GM19467 (cell line): ENCODE data around the gene NBPF12.
"Not testable (repeated sequence)": the region's sequence is repeated elsewhere in the genome, so short reads cannot be mapped to it uniquely, and the experiment has no call there.

Experiments
- ATAC-seq: cut with Tn5 transposase; IDR thresholded peaks from one replicate; pipeline ENCODE4 v1.9.1; 2021; ENCODE audit warnings: mild to moderate bottlenecking, moderate library complexity; ENCODE audit not compliant: unreplicated experiment

Gene NBPF12

DNA sequence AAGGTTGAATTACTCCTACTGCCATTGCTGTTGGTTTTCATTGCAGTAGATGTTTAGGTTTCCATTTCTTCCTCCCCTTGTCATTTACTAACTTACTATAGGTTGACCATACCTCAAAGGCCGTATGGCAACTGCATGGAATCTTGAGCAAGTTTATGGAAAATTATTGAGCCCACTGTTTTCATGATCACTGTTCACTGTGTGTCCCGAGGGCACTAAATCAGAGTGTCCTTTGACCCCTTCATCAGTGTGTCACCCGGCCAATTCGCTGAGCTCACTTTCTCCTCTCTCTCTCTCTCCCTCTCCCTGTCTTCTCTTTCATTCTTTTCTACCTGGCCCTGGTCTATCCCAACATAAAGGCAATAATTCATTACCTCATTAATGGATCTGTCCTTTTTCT is 47.7 kb downstream of the NBPF12 start:
- not testable (repeated sequence) for ATAC-seq

DNA sequence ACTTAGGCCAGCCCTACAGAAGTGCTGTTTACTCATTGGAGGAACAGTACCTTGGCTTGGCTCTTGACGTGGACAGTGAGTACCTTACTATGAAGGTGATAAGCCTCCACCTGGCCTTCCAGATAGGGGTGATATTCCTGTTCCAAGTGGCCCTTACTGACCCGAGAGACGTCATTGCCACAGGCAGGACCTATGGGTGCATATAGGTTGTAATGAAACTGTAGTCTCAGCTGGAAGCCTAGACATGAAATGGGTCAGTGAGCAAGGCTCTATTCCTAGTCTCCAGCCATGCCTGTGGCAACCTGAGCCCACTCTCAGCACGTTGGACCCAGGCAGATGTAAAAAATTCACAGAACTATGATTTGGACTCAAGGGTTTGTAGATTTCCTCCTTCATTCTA is 48.3 kb downstream of the NBPF12 start:
- ATAC-seq: not testable (repeated sequence)

- ATAC-seq: not testable (repeated sequence)
Measured at GRCh38 chr1:146987502-146987901, 49.4 kb downstream of the NBPF12 start.

- not testable (repeated sequence) for ATAC-seq
Measured at GRCh38 chr1:146989455-146989854, 51.3 kb downstream of the NBPF12 start.

GRCh38 chr1:147008495-147008894 is 70.4 kb downstream of the NBPF12 start:
- not testable (repeated sequence) for ATAC-seq

- not testable (repeated sequence) for ATAC-seq
Measured at GRCh38 chr1:147026975-147027374, 88.9 kb downstream of the NBPF12 start.

DNA sequence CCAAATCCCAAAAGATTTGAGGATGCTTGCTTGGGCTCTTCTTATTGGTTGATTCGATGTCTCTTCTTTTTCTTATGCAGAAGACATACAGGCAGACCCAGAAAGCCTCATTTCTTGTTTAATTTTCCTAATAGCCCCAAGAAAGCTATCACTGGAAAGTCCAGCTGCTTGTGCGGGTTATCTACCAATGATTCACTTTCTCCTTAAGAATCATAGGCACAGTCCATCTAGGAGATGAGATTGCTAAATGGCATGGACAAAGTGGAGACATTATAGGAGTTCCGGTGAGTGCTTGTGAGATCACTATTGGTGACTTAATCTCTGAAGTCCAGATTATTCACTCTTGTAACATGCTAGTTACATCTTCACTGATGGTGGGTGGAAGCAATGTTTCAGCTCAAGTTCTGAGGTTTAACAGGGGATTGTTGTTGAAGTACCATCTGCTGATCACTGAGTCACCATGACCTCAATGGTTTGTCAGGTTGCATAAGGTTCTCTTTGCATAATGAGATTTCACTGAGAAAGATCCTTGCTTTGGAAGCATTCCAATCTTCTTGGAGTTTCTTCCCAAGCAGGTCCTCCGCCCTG is 92.0 kb downstream of the NBPF12 start:
- ATAC-seq: not testable (repeated sequence)

- ATAC-seq: no peak
Measured at GRCh38 chr1:147039916-147040315, 101.8 kb downstream of the NBPF12 start.

- not testable (repeated sequence) for ATAC-seq
Measured at GRCh38 chr1:147042891-147043290, 104.8 kb downstream of the NBPF12 start.

DNA sequence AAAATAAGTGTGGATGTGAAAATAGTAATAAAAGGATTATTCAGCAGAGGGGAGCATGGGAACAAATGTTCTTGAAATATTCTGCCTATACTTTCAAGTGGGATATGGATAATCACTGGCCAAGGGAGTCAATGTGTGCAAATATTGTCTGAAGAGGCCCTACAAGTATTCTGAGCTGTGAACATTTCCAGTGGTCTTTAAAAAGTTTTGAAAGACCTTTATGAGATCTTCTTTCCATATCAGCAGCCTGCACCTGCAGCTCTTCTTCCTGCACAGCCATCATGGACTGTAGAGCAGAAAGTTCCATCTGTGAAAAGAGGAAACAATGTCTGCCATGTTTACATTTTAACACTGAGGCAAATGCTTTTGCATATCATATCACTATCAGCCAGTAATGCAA is 106.4 kb downstream of the NBPF12 start:
- not testable (repeated sequence) for ATAC-seq
